Vagina (tissue), 2 donors: ENCODE results near the gene REC8.

ENCODE experiments used
- POLR2A ChIP-seq, 2 donors: fragments of 450-650 bp; IDR thresholded peaks; one replicate each; pipeline ENCODE4 v1.6.1; 2017; ENCODE audit warnings: antibody characterized with exemption in 2 of 2, mild to moderate bottlenecking in 2 of 2, moderate library complexity in 2 of 2
- POLR2AphosphoS5 ChIP-seq, 2 donors: sonication (generic); formaldehyde crosslinking; IDR thresholded peaks; one replicate each; pipeline ENCODE4 v1.9.0; 2017; ENCODE audit warnings: antibody characterized with exemption in 2 of 2, mild to moderate bottlenecking in 2 of 2, low read depth in 1 of 2; ENCODE audit not compliant: insufficient read depth in 1 of 2
- TF ChIP-seq, protein P1 (sequence below), 3 experiments: fragments of 450-650 bp in 2 of 3; fragments of 200-600 bp in 1 of 3; sonication (generic) in 1 of 3; IDR thresholded peaks; one replicate each; pipeline ENCODE4 v1.5.1; 2017 to 2019; ENCODE audit warnings: antibody characterized with exemption in 3 of 3, mild to moderate bottlenecking in 2 of 3, moderate library complexity in 2 of 3

DNA sequence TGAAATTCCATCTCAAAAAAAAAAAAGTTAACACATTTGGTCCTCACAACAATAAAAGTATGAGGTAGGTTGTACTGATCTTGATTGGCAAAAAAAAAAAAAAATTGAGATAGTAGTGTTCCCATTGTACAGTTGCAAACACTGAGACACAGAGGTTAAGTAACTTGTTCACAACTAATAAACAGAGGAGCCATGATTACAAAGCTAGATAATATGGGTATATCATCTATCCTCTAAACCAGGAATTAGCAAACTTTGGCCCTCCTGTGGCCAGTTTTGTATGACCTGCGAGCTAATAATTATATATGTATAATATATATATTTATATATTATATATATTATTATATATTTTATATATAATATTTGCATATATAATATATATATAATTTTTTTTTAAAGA is 38.1 kb upstream of the REC8 start:
- TF ChIP-seq POLR2A (IDR thresholded peaks at IDR 0.05) (no peak), POLR2AphosphoS5 (IDR thresholded peaks at IDR 0.05; ENCODE audit: insufficient read depth in 1 of 2, low read depth in 1 of 2) (no peak)
- TF ChIP-seq, protein P1, sequence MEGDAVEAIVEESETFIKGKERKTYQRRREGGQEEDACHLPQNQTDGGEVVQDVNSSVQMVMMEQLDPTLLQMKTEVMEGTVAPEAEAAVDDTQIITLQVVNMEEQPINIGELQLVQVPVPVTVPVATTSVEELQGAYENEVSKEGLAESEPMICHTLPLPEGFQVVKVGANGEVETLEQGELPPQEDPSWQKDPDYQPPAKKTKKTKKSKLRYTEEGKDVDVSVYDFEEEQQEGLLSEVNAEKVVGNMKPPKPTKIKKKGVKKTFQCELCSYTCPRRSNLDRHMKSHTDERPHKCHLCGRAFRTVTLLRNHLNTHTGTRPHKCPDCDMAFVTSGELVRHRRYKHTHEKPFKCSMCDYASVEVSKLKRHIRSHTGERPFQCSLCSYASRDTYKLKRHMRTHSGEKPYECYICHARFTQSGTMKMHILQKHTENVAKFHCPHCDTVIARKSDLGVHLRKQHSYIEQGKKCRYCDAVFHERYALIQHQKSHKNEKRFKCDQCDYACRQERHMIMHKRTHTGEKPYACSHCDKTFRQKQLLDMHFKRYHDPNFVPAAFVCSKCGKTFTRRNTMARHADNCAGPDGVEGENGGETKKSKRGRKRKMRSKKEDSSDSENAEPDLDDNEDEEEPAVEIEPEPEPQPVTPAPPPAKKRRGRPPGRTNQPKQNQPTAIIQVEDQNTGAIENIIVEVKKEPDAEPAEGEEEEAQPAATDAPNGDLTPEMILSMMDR (IDR thresholded peaks at IDR 0.05) = no peak
